ENCODE measurements around the gene EPN1.

EPN1 gene

DNA sequence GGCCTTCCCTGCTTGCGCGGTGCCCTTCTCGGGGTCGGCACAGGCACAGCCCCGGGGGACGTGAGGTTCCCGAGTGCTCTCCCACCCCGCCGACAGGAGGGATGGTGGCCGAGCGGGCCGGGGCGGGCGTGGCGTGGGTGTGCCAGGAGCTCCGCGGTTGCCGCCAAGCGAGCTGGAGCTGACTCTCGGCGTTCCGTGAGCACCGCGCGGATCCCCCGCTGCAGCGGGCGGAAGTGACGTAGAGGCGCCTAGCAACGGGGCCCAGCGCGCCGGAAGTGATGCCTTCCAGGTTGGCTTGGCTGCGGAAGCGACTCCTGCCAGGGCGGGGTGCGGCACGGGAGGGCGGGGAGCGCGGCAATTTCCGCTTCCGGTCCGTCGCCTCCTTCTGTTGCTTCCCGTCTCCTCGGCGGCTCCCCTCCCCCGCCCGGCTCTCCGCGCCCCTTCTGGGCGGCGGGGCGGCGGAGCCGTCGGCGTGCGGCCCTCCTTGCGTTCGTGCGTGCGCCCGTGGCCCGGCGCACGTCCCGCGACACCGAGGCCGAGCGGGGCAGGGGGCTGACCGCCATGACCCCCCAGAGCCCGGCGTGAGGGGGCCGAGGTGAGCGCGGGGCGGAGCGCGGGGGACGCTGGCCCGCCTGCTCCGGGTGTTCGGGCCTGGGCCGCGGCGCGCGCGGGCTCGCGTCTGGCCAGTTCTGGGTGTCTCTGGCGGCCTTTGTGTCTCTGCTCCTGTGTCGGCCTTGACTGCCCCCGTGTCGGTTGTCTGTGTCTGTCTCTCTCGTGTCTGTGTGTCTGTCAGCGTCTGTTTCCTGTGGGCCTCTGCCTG, at the start of gene EPN1:
TSS of gene EPN1 (plus strand) at position 386 of the 820 bp plus-strand sequence. CDS start 3,402 bp downstream, outside the sequence.
- peak; percentile 99 for DNase-seq

DNA sequence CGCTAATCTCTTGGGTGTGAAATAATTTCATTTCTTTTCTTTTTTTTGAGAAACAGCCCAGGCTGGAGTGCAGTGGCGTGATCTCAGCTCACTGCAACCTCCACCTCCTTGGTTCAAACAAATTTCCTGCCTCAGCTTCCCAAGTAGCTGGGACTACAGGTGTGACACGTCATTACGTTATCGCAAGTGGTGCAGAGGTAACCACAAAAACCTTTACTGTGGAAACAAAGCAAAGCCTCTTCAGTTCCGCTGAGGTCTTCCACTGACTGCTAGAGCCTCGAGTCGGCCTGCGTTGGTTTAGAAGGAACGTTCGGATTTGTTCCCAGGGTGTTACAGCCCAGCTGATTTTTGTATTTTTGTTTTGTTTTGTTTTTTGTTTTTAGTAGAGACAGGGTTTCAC, 48.7 kb upstream of the EPN1 start:
- DNase-seq: peak; percentile 82

DNA sequence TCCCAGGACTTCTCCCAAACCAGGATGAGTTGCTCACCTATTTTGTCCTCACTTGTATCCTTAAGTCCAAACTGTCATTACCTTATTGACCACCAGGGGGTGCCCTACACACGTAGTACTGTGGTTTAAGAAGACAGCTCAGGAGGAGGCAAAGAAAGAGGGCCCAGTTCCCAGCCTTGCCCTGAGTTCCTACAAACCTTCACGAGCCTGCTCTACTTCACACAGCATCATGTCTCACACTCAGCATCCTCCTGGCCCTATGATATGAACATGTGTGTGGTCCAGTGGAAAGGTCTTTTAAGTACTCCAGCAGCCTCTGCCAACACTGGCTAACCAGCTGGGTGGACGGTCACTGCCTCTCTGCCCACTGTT, 42.6 kb upstream of the EPN1 start:
- DNase-seq: peak; percentile 91

DNA sequence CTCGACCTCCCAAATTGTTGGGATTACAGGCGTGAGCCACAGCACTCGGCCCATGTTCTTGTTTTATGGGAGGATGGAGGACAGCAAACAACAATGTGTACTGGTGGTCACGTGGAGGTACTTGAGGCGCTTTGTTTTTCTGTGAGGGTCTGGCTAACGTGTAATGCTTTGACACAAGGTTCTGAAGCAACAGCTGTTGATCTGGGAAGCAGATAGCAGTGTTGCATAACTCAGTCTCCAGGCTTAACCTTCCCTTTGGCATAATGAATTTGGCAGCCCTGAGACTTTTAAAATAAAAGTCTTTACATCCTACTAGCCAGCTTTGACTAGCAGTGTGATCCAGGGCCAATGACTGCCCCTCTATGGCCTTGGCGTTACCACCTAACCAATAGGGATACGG, 41.2 kb upstream of the EPN1 start:
- DNase-seq: no peak

DNA sequence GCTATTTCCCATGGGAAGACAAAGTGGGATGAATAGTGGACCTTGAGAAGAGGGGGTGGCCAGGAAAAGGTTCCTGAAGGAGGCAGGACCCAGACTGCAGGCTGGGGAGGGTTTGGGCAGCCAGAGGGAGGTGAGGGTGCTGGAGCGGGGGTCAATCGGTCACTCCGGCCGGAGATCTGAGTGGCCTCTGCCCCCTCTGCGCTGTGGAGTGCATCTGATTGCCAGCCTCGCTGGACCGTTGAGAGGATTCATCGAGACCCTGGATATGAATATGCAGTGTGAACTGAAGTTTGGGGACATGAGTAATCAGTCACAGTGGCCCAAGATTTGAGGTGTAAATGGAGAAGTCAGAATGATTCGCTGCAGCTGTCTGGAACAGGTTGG, 39.7 kb upstream of the EPN1 start:
- no peak for DNase-seq

DNA sequence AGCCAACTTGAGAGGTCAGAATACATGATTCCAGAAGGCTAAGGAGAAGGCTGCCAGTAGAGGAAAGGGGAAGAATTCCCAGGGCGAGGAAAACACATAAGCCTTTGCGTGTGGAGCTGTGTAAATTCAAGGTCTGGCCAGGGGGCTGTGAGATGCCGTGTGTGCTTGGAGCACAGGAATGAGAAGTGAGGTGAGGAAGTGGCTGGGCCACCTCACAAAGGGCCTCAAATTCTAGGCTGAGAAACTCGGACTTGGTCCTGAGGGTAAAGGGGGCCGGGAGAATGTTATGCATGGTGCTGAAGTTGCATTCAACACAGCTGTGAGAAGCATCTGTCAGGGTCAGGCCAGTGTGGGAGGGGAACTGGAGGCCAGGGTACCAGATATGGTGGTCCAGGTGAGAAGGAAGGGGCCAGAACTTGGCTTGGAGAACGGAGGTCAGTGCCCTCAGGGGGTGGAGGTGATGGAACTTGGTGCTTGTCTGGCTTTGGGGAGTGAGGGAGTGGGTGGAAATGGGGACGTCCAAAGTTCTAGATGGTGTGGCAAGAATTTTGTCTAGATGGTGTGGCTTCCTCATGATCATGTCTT, 39.1 kb upstream of the EPN1 start:
- DNase-seq: no peak

DNA sequence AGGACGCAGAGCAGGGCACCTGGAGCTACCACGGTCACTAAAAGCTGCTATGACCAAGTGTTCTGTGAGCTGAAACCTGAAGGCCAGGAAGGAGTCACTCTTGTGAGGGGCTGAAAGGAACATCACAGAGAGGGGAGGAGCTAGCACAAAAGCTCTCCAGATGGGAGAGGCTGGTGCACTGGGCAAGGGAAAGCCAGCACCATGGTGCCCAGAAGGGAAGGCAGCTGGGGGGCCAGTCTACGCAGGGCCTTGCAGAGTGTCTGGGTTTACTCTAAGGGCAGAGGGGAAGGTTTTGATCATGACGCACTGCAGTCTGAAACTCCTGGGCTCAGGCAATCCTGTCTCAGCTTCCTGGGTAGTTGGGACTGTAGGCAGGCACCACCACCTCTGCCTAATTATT, 38.3 kb upstream of the EPN1 start:
- no peak for DNase-seq

DNA sequence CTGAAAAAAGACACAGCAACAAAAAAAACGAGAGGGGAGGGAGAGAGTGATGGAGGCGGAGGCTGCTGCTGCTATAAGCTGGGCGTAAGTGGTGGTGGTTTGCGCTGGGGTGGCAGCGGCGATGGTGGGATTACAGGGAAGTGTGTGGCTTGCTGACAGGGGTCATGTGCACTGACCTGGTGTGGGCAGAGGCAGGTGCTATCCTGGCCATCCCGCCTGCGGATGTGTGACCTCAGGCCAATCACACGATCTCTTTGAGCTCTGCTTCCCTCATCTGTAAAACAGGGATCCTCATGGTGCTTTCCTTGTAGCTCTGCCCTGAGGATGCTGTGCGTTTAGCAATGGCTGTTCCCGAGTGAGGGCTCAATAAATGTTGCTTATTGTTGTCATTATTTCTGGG, 37.5 kb upstream of the EPN1 start:
- no peak for DNase-seq

DNA sequence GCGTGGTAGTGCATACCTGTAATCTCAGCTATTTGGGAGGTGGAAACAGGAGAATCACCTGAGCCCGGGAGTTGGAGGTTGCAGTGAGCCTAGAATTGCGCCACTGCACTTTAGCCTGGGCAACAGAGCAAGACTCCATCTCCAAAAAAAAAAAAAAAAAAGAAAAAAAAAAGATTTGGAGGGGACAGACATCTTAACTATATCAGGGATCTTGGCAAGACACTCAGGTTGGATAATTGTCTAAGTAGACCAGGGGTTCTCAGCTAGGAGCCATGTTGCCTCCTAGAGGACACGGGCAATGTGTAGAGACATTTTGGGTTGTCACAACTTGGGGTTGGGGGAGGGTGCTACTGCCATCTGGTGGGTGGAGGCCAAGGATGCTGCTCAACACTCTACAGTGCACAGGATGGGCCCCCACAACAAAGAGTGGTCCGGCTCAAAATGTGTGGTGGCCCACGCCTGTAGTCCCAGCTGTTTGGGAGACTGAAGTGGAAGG, 36.1 kb upstream of the EPN1 start:
- peak; percentile 88 for DNase-seq

DNA sequence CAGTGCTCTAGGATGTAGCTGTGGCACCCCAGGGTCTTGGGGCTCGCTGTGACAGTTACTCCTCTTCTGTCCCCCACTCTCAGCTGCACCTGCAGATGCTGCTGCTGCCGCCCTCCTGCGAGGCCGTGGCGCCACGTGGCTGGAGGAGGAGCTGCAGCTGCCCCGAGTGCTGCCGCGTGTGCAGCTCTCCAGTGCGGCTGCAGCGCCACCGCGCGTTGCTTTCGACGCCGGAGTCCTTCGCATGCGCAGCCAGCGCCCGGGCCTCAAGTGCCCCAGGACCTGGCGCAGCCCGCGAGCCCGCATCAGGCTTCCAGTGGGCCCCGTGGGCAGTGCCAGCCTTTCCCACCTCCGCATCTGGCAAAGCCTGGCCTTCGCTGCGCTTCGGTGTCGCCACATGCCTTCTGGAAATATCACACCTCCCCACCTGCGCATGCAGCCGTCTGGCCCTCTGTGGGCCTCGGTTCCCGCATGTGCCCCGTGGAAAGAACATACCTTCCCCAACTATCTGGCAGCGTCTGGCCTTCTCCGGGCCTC, 34.9 kb upstream of the EPN1 start:
- peak; percentile 91 for DNase-seq

DNA sequence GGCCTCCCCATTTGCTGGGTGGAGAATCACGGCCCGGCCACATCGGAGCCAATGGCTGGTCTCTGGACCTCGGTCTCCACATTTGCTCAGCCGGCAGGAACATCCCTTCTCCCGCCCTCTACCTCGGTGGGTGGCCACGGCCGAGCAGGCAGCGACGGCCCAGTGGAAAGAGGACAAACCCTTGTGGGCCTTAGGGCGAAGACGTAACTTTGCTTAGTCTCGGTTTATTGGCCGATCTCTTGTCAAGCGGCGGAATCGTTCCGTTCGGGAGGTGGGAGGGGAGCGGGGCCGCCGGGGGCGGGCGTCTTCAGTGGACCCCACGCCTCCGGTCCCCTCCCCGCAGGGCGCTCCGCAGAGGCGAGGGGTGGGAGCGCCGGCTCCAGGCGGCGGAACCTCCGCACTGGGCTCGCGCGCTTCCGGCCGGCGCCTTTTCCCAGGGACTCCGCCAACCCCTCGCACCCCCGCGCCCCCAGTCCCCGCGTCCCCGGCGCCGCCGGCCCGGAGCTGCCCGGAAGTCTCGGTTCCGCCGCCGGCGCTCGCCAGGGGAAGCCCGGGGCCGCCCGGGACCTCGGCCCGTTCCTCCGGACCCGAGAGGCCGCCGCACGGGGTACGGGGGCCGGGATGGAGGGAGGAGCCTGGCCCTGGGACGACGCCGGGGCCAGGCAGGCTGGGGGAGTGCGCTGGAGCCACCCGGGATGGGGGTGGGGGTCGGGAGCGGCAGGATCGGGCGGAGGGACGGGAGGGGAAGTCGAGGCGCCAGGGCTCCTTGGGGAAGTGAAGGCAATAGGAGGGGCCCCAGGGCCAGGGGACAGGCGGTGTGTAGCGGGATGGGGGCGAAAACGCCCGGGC, 34.2 kb upstream of the EPN1 start, which contains the start of gene ZNF580:
TSS of gene ZNF580 (plus strand) at position 426 of the 849 bp plus-strand sequence. CDS start 1,507 bp downstream, outside the sequence.
- DNase-seq: peak; percentile 86

DNA sequence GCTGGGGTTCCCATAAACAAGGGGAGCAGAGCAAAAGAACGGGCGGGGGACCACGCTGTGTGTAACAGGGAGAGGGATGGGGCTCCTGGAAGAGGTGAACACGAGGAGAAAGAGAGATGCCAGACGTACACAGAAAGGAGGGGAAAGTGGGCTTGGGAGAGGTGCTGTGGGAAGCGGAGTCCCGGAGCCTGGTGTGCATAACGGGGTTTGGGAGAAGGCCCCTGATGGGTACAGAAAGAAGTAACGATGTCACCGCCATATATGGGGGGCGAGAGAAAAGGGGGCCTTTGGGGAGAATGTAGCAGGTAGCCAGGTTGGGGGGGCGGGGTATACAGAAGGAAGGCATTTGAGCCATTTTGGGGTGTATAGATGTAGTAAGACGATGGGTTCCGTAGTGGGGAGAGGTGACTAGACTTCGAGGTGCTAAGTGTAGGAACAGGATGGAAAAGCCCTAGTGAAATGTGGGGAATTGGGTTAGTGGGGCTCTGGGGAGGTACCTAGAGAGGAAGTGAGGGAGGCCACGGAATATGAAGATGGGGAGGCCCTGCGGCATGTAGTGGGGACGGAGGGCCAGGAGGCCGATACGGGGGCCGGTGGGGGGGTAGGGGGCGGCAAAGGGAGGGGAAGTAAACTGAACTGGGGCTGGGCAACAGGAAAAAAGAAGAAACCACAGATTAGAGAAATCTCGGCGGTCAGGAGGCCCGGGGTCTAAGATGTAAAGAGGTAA, 33.4 kb upstream of the EPN1 start:
- DNase-seq: no peak

DNA sequence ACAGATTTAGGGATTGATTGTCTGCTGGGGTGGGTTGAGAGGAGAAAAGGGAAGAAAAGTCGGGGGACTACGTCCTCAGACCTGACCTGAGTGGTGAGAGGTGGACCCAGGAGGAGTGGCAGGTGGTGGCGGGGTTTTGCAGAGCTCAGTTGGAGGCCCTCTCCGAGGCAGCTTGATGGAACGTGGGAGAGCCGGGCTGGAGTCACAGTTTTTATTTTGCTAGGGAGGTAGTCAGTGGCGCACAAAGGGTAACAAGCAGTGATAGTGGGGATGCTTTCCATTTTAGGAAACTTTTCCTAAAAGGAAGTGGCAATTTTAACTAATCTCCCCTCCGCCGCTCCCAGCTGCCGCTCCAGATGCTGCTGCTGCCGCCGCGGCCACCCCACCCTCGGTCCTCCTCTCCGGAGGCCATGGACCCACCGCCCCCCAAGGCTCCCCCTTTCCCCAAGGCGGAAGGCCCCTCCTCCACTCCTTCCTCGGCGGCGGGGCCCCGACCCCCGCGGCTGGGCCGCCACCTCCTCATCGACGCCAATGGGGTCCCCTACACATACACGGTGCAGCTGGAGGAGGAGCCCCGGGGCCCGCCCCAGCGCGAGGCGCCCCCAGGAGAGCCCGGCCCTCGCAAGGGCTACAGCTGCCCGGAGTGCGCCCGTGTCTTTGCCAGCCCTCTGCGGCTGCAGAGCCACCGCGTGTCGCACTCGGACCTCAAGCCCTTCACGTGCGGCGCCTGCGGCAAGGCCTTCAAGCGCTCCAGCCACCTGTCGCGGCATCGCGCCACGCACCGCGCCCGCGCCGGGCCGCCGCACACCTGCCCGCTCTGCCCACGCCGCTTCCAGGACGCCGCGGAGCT, 32.6 kb upstream of the EPN1 start:
- DNase-seq: peak; percentile 76

DNA sequence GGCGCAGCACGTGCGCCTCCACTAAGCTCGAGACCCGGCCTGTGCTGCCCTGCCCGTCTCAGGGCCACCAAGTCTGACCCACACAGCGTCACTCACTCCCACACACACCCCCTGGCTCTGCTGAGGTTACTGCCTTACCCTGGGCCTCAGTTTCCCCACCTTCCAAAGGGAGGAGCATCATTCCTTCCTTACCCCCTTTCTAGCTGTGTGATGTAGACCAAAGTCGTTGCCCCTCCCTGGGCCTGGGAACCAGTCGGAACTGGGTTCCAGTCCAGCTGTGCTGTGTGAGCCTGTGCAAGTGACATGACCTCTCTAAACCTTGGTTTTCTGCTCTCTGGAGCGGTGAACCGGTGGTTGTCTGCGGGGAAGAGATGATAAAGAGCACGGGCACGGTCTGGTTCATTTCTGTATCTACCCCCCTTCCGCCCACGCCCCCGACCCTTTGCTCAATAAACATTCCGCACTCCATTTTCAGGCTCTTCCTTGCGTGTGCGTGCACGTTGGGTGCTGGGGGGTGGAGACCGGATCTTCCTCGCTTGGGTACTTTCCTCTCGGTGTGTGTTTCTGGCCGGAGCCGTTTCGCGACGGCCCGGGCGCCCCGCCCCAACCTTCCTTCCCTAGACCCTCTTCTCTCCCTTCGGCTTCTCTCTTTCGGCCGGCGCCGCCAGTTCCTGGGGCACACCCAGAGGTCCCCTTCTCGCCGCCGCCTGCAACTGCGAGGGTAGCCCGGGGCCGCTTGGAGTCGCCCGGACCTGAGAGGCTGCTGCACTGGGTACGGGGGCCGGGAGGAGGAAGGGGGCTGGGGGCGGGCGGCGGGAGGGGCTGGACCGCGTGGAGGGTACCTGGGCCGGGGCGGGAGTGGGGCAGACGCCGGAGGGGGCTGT, 31.8 kb upstream of the EPN1 start, which contains the start of gene ZNF581:
TSS of gene ZNF581 (plus strand) at position 647 of the 884 bp plus-strand sequence. CDS start 923 bp downstream, outside the sequence.
- DNase-seq: peak; percentile 93

DNA sequence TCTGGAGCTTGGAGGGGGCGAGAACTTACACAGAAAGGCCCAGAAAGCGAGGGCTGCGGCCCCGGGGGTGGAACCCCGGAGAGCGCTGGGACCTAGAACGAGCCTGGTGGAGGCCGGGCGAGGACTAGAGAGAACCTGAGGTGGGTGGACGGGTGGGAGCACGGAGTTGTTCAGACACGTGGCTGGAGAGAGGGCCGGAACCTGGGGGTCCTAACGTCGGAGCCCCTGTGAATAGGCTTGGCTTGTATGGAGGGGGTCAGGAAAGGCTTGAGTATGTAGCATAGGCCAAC, 31.2 kb upstream of the EPN1 start:
- no peak for DNase-seq

DNA sequence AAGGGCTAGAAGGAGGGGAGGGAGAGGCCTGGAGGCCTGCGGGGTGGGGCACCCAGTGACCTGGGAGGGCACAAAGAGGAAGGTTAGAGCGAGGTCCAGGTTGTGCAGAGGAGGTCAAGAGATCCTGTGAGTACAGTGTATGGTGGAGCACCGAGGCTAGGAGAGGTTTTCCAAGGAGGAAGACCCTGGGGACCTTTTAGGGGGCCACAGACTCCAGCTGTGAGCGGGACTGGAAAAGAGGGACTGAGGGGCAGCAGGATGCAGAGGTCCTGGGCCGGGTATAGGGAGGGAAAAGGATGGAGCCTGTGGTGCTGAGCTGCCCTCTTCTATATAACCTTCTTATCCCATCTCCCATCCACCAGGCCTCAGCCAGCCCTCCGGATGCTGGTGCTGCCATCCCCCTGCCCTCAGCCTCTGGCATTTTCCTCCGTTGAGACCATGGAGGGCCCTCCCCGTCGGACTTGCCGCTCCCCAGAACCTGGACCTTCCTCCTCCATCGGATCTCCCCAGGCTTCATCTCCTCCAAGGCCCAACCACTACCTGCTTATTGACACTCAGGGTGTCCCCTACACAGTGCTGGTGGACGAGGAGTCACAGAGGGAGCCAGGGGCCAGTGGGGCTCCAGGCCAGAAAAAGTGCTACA, 30.7 kb upstream of the EPN1 start:
- no peak for DNase-seq

DNA sequence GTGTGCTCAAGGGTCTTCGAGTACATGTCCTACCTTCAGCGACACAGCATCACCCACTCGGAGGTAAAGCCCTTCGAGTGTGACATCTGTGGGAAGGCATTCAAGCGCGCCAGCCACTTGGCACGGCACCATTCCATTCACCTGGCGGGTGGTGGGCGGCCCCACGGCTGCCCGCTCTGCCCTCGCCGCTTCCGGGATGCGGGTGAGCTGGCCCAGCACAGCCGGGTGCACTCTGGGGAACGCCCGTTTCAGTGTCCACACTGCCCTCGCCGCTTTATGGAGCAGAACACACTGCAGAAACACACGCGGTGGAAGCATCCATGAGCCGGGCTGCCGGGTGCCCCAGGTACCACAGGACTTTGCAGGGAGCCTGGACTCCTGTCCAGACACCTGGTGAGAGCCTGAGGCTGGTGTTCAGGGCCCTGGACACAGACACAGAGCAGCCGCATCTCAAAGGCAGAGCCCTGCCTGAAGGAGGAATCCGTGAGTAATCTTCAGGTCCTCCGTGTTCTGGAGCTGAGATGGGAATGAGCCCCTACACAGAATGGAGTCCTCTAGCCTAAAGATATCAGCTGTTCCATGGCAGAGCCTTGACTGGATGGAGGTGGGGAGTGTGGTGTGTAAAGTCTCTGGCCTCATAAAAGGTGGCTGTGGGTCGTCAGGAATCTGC, 30.0 kb upstream of the EPN1 start:
- no peak for DNase-seq

DNA sequence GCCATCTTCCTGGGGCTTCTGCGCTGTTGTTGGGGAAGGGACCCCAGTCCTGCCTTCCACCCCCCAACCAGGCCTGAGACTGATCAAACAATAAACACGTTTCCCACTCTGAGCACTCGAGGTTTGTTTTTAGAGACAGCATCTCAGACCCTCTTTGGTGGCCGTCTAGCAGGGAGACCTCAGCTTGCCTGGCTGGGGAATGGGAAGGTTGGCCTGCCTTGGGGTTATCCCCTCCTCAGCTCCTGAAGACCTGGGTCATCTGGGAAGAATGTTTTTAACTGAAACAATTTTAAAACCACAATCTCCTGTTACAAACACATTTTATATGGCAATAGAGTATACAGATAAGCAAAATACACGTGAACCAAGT, 29.5 kb upstream of the EPN1 start:
- no peak for DNase-seq

Measured in activated effector memory CD4-positive, alpha-beta T cell treated with anti-CD3 and anti-CD28 coated beads, Interleukin-2, amount 50 U/mL, for 16 hours (primary cell).